GM12865 (cell line): Measurements from ENCODE around the gene PTTG1.

Experiments used
- DNase-seq: peaks from one replicate; pipeline ENCODE4 v3.0.0; 2010; ENCODE audit warnings: low read depth
- H3K4me3 ChIP-seq: 2 replicates; pipeline ENCODE4 v1.5.1; 2011; ENCODE audit warnings: mild to moderate bottlenecking, low read depth, low read length, control low read depth
- CTCF ChIP-seq: IDR thresholded peaks from 2 replicates; pipeline ENCODE4 v1.5.1; 2011; ENCODE audit warnings: low read length, control low read depth, low read depth, inconsistent platforms; ENCODE audit not compliant: insufficient read depth; ENCODE audit errors: missing control alignments

The PTTG1 gene

GRCh38 chr5:160380041-160380440 is 41.6 kb upstream of the PTTG1 start:
- H3K4me3 ChIP-seq = no peak overlapping the region
- TF ChIP-seq CTCF = no peak
- no peak for DNase-seq

GRCh38 chr5:160382346-160382745 is 39.3 kb upstream of the PTTG1 start:
- H3K4me3 ChIP-seq = no peak overlapping the region
- no peak for TF ChIP-seq CTCF
- DNase-seq = no peak

- DNase-seq = no peak
- TF ChIP-seq CTCF = no peak
- H3K4me3 ChIP-seq = no peak overlapping the region
These were observed 37.0 kb upstream of the PTTG1 start for GRCh38 chr5:160384681-160385080.

GRCh38 chr5:160385496-160385895 is 36.2 kb upstream of the PTTG1 start:
- TF ChIP-seq CTCF = no peak
- no peak overlapping the region for H3K4me3 ChIP-seq
- DNase-seq = no peak

GRCh38 chr5:160387445-160387844 is 34.2 kb upstream of the PTTG1 start:
- H3K4me3 ChIP-seq = no peak overlapping the region
- TF ChIP-seq CTCF = no peak
- DNase-seq = no peak

GRCh38 chr5:160390787-160391696 is 30.6 kb upstream of the PTTG1 start:
- peak; percentile 35 for TF ChIP-seq CTCF
- no peak overlapping the region for H3K4me3 ChIP-seq
- peak; percentile 11 for DNase-seq

- no peak for DNase-seq
- TF ChIP-seq CTCF = no peak
- no peak overlapping the region for H3K4me3 ChIP-seq
These were observed 26.5 kb upstream of the PTTG1 start for GRCh38 chr5:160395111-160395510.
